HCT116 (cell line): ENCODE results near the gene CELF2. TPM values are rescaled to one million over a fixed set of nuclear protein-coding genes. Genes with fewer than 3 reads are reported as not detected.

Source experiments
- ATAC-seq: fragments of 200-7000 bp; cut with Tn5 transposase; 2 replicates; pipeline ENCODE4 v1.9.1; 2020; ENCODE audit warnings: mild to moderate bottlenecking, moderate library complexity
- BruUV-seq: library from RNA; stranded (reverse); fragments of 400-500 nt; replicated peaks from 2 replicates; lab custom pipeline; 2021; lab: Mats Ljungman, UMichigan
- CTCF ChIA-PET: fragments of 300-600 bp; sonication (Branson Sonifier 250); formaldehyde crosslinking; loops from one replicate; lab custom pipeline; 2021; ENCODE audit warnings: antibody characterized with exemption; lab: Charles Lee
- POLR2A ChIA-PET: fragments of 300-600, 350-600 bp; sonication (Branson Sonifier 250); formaldehyde crosslinking; loops from one replicate; lab custom pipeline; 2021; ENCODE audit warnings: antibody characterized with exemption; lab: Charles Lee
- RAD21 ChIA-PET, 2 experiments: fragments of 300-600 bp; sonication (Branson Sonifier 250); formaldehyde crosslinking; loops; one replicate each; lab custom pipeline; 2023; ENCODE audit warnings: low total read pairs in 2 of 2; ENCODE audit not compliant: uncharacterized antibody in 2 of 2, unreplicated experiment in 2 of 2, low non-redundant PET in 1 of 2; lab: Charles Lee
- DNase-seq: peaks from one replicate; pipeline ENCODE4 v3.0.0-alpha.2; 2010; ENCODE audit warnings: low read depth, low spot score
- H2AFZ ChIP-seq: fragments of 200-600 bp; shearing (Covaris generic), sonication (generic); 2 replicates; pipeline ENCODE4 v1.6.1; 2017; ENCODE audit warnings: low read depth, mixed run types, mixed read lengths, antibody characterized with exemption, low read length; ENCODE audit not compliant: poor library complexity, severe bottlenecking
- H3K27ac ChIP-seq: 2 replicates; pipeline ENCODE4 v1.5.1; 2012; ENCODE audit warnings: low read depth, low read length
- H3K27me3 ChIP-seq: fragments of 200-600 bp; sonication (generic); 2 replicates; pipeline ENCODE4 v1.6.1; 2016; ENCODE audit warnings: mixed run types, low read length, mixed read lengths; ENCODE audit not compliant: insufficient read depth
- H3K36me3 ChIP-seq, 2 experiments: fragments of 200-500 bp in 1 of 2; fragments of 200-600 bp in 1 of 2; sonication (Bioruptor generic) in 1 of 2; sonication (generic) in 1 of 2; 2 replicates each; pipeline versions ENCODE4 v1.5.1 to v1.6.1; 2014 to 2016; ENCODE audit warnings: low read length in 2 of 2, inconsistent platforms in 1 of 2, mixed read lengths in 1 of 2, mixed run types in 1 of 2; ENCODE audit not compliant: insufficient read depth in 2 of 2, control insufficient read depth in 1 of 2
- H3K4me1 ChIP-seq, 2 experiments: fragments of 200-600 bp in 1 of 2; sonication (generic) in 1 of 2; 2 replicates each; pipeline versions ENCODE4 v1.5.1 to v1.6.1; 2012 to 2017; ENCODE audit warnings: low read length in 2 of 2, inconsistent platforms in 1 of 2, mild to moderate bottlenecking in 1 of 2, mixed read lengths in 1 of 2, mixed run types in 1 of 2, moderate library complexity in 1 of 2; ENCODE audit not compliant: insufficient read depth in 2 of 2, control insufficient read depth in 1 of 2
- H3K4me2 ChIP-seq: fragments of 200-600 bp; sonication (generic); 2 replicates; pipeline ENCODE4 v1.6.1; 2017; ENCODE audit warnings: mixed run types, low read length, mixed read lengths
- H3K4me3 ChIP-seq, 2 experiments: fragments of 200-600 bp in 1 of 2; sonication (generic) in 1 of 2; replicated peaks in 1 of 2; 2 replicates each; pipeline ENCODE4 v1.5.1; 2011 to 2016; ENCODE audit warnings: low read length in 2 of 2, control low read depth in 1 of 2, low read depth in 1 of 2, mild to moderate bottlenecking in 1 of 2, mixed read lengths in 1 of 2, mixed run types in 1 of 2
- H3K79me2 ChIP-seq: fragments of 200-600 bp; sonication (generic); 2 replicates; pipeline ENCODE4 v1.6.1; 2017; ENCODE audit warnings: mild to moderate bottlenecking, mixed run types, low read length, moderate library complexity, mixed read lengths; ENCODE audit not compliant: insufficient read depth
- H3K9ac ChIP-seq: fragments of 200-600 bp; sonication (generic); 2 replicates; pipeline ENCODE4 v1.6.1; 2016; ENCODE audit warnings: low read length, mixed read lengths
- H3K9me2 ChIP-seq: fragments of 200-600 bp; sonication (generic), shearing (Covaris generic); 2 replicates; pipeline ENCODE4 v1.6.1; 2017; ENCODE audit warnings: mixed run types, mild to moderate bottlenecking, moderate library complexity; ENCODE audit not compliant: insufficient read depth
- H3K9me3 ChIP-seq, 2 experiments: fragments of 200-500 bp in 1 of 2; fragments of 200-600 bp in 1 of 2; sonication (Bioruptor generic) in 1 of 2; sonication (generic) in 1 of 2; 2 replicates each; pipeline ENCODE4 v1.6.1; 2014 to 2017; ENCODE audit warnings: low read length in 2 of 2, mixed read lengths in 2 of 2, inconsistent platforms in 1 of 2, low read depth in 1 of 2, mild to moderate bottlenecking in 1 of 2, mixed run types in 1 of 2, moderate library complexity in 1 of 2; ENCODE audit not compliant: control insufficient read depth in 1 of 2, insufficient read depth in 1 of 2
- H4K20me1 ChIP-seq: fragments of 200-600 bp; sonication (generic), shearing (Covaris generic); 2 replicates; pipeline ENCODE4 v1.6.1; 2017; ENCODE audit warnings: mixed run types, mild to moderate bottlenecking, moderate library complexity; ENCODE audit not compliant: insufficient read depth
- ATF3 ChIP-seq: IDR thresholded peaks from 2 replicates; pipeline ENCODE4 v1.6.1; 2012
- EZH2phosphoT487 ChIP-seq: fragments of 200-600 bp; IDR thresholded peaks from 2 replicates; pipeline ENCODE4 v1.6.1; 2018; ENCODE audit warnings: antibody characterized with exemption, borderline replicate concordance
- POLR2A ChIP-seq: IDR thresholded peaks from 2 replicates; pipeline ENCODE4 v1.7.0; 2011; ENCODE audit warnings: borderline replicate concordance; ENCODE audit not compliant: insufficient read depth, insufficient read length; ENCODE audit errors: extremely low read depth
- SP1 ChIP-seq: IDR thresholded peaks from 2 replicates; pipeline ENCODE4 v1.6.1; 2012; ENCODE audit warnings: low read depth
- SRF ChIP-seq: IDR thresholded peaks from 2 replicates; pipeline ENCODE4 v1.6.1; 2012; ENCODE audit warnings: low read depth
- TCF7L2 ChIP-seq: IDR thresholded peaks from 2 replicates; pipeline ENCODE4 v1.7.0; 2011; ENCODE audit warnings: borderline replicate concordance, inconsistent platforms; ENCODE audit not compliant: insufficient read depth, insufficient read length; ENCODE audit errors: extremely low read depth
- YY1 ChIP-seq: IDR thresholded peaks from 2 replicates; pipeline ENCODE4 v1.6.1; 2011; ENCODE audit warnings: low read length, low read depth, moderate library complexity, mild to moderate bottlenecking; ENCODE audit not compliant: insufficient replicate concordance; ENCODE audit errors: extremely low read depth
- ZNF274 ChIP-seq: fragments of 200-500 bp; sonication (Bioruptor generic); IDR thresholded peaks from 2 replicates; pipeline ENCODE4 v1.6.1; 2014; ENCODE audit warnings: mild to moderate bottlenecking, low read depth, low read length, inconsistent platforms
- intact Hi-C: fragments of 100-400 bp; cut with micrococcal nuclease; formaldehyde crosslinking; loops from 2 replicates; pipeline ENCODE4 v1.10.0; 2022
- total RNA-seq: library from RNA; stranded (reverse); gene quantifications from one replicate; pipeline ENCODE4 v1.2.1, GENCODE V29; 2021; ENCODE audit not compliant: unreplicated experiment
- TF ChIP-seq, protein P1 (sequence below): IDR thresholded peaks from 2 replicates; pipeline ENCODE4 v1.6.1; 2011; ENCODE audit warnings: mild to moderate bottlenecking, low read length, moderate library complexity; ENCODE audit not compliant: insufficient replicate concordance; ENCODE audit errors: extremely low read depth
- TF ChIP-seq, protein P2 (sequence below), 3 experiments: fragments of 200-600 bp in 1 of 3; sonication (generic) in 1 of 3; IDR thresholded peaks in 2 of 3; conservative IDR thresholded peaks in 1 of 3; 2 replicates each; pipeline ENCODE4 v1.5.1; 2012 to 2017; ENCODE audit warnings: low read depth in 2 of 3, low read length in 2 of 3, antibody characterized with exemption in 1 of 3, borderline replicate concordance in 1 of 3, control low read depth in 1 of 3, mild to moderate bottlenecking in 1 of 3, mixed read lengths in 1 of 3, mixed run types in 1 of 3, moderate library complexity in 1 of 3; ENCODE audit not compliant: insufficient read depth in 1 of 3

The CELF2 gene
- total RNA-seq, 1 experiment from 2014 or later = 0.66 TPM

DNA sequence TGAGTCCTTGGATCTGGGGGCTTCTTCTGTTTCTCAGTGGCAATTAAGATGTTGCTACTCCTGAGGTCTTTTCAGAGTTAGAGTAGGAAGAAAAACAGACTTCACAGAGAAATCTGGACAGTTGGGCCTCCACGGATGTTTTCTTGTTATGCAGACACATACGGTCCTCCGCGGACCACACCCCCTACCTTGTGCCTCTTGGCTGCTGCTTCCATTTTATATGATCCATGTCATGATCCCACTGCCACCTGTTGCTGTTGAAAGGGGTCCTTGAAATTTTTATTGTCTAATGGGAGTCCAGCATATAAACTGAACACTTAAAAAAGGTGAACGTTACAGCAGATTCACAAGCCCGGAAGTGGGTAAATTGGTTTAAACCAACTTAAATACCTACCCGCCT, 8.3 kb downstream of the CELF2 start:
- no peak overlapping the region for H3K4me2 ChIP-seq
- ChIA-PET POLR2A (no interaction called here), RAD21 (no interaction called here), CTCF (no interaction called here)
- TF ChIP-seq EZH2phosphoT487 (no peak), TCF7L2 (no peak), SRF (no peak), POLR2A (no peak), YY1 (no peak), SP1 (no peak)
- TF ChIP-seq, protein P1, sequence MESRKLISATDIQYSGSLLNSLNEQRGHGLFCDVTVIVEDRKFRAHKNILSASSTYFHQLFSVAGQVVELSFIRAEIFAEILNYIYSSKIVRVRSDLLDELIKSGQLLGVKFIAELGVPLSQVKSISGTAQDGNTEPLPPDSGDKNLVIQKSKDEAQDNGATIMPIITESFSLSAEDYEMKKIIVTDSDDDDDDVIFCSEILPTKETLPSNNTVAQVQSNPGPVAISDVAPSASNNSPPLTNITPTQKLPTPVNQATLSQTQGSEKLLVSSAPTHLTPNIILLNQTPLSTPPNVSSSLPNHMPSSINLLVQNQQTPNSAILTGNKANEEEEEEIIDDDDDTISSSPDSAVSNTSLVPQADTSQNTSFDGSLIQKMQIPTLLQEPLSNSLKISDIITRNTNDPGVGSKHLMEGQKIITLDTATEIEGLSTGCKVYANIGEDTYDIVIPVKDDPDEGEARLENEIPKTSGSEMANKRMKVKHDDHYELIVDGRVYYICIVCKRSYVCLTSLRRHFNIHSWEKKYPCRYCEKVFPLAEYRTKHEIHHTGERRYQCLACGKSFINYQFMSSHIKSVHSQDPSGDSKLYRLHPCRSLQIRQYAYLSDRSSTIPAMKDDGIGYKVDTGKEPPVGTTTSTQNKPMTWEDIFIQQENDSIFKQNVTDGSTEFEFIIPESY = no peak
- no peak for ATAC-seq
- no TSS peak for BruUV-seq
- H3K9me3 ChIP-seq = peaks cover 0 to 6% of the 10 kb centered on the region in 2 experiments; a peak in 1 of 4 replicates
- no peaks in the 10 kb centered on the region for H3K27me3 ChIP-seq
- no peaks in the 10 kb centered on the region for H3K36me3 ChIP-seq
- H2AFZ ChIP-seq = no peak overlapping the region
- no peak for DNase-seq
- H3K4me1 ChIP-seq = no peaks in the 10 kb centered on the region
- H3K9me2 ChIP-seq = no peaks in the 10 kb centered on the region
- no peaks in the 10 kb centered on the region for H3K79me2 ChIP-seq
- H3K9ac ChIP-seq = no peak overlapping the region
- no peak overlapping the region for H3K4me3 ChIP-seq
- H4K20me1 ChIP-seq = no peaks in the 10 kb centered on the region
- H3K27ac ChIP-seq = no peak overlapping the region
- intact Hi-C loops = no loop called here

DNA sequence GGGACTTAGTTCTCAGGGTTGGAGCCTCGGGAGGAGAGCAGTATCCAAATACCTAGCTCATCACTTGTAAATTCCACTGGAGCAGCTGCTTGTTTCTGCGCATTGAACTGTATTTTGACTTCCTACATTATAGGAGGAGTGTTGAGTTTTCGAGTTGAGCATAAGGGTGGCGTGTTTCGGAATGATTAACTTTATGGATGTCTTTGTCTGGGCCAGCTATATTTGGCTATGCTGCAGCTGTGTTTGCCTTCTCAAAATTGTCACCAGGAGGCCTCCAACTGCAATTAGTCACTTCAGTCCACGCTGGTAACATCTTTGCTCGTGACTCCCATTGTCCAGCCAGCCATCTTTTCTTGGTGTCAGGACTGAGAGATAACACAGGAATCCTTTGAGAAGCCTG, 9.1 kb downstream of the CELF2 start:
- ChIA-PET POLR2A (no interaction called here), CTCF (no interaction called here), RAD21 (no interaction called here)
- Histone ChIP-seq H4K20me1 (no peaks in the 10 kb centered on the region), H3K4me2 (no peak overlapping the region), H3K27me3 (no peaks in the 10 kb centered on the region), H2AFZ (no peak overlapping the region), H3K79me2 (no peaks in the 10 kb centered on the region), H3K36me3 (no peaks in the 10 kb centered on the region), H3K27ac (no peak overlapping the region), H3K9me2 (no peaks in the 10 kb centered on the region), H3K4me1 (no peaks in the 10 kb centered on the region), H3K9ac (no peak overlapping the region), H3K4me3 (no peak overlapping the region), H3K9me3 (peaks cover 0 to 6% of the 10 kb centered on the region in 2 experiments; a peak in 1 of 4 replicates)
- intact Hi-C loops = no loop called here
- TF ChIP-seq POLR2A (no peak), EZH2phosphoT487 (no peak), ZNF274 (no peak), ATF3 (no peak)
- TF ChIP-seq, protein P2, sequence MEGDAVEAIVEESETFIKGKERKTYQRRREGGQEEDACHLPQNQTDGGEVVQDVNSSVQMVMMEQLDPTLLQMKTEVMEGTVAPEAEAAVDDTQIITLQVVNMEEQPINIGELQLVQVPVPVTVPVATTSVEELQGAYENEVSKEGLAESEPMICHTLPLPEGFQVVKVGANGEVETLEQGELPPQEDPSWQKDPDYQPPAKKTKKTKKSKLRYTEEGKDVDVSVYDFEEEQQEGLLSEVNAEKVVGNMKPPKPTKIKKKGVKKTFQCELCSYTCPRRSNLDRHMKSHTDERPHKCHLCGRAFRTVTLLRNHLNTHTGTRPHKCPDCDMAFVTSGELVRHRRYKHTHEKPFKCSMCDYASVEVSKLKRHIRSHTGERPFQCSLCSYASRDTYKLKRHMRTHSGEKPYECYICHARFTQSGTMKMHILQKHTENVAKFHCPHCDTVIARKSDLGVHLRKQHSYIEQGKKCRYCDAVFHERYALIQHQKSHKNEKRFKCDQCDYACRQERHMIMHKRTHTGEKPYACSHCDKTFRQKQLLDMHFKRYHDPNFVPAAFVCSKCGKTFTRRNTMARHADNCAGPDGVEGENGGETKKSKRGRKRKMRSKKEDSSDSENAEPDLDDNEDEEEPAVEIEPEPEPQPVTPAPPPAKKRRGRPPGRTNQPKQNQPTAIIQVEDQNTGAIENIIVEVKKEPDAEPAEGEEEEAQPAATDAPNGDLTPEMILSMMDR (IDR thresholded peaks at IDR 0.05 in 2 of 3, conservative IDR thresholded peaks at IDR 0.05 in 1 of 3; ENCODE audit: borderline replicate concordance in 1 of 3, insufficient read depth in 1 of 3, low read depth in 2 of 3, low read length in 2 of 3) = no peak
- ATAC-seq (no peak), DNase-seq (no peak)
- no TSS peak for BruUV-seq
